ENCODE measurements around the gene FOXN3.
A peak's percentile ranks its signal among the peaks of the same experiment; 100 is the strongest.

The FOXN3 gene

GRCh38 chr14:89276424-89276975, 140.5 kb downstream of the FOXN3 start:
- peak overlapping the region; percentile 100 for H3K27ac Mint-ChIP-seq
- peaks cover 95% of the 10 kb centered on the region for H3K4me1 Mint-ChIP-seq (ENCODE audit: low read depth)
- peaks cover 79% of the 10 kb centered on the region for H3K36me3 Mint-ChIP-seq (ENCODE audit: low read depth)
- H3K4me3 Mint-ChIP-seq = peak overlapping the region; percentile 78
- no peaks in the 10 kb centered on the region for H3K9me3 Mint-ChIP-seq
- H3K27me3 Mint-ChIP-seq = no peaks in the 10 kb centered on the region

GRCh38 chr14:89270439-89271227, 146.4 kb downstream of the FOXN3 start:
- Mint-ChIP-seq H3K27ac (peak overlapping the region; percentile 2), H3K27me3 (no peaks in the 10 kb centered on the region), H3K4me1 (ENCODE audit: low read depth) (peaks cover 87% of the 10 kb centered on the region), H3K4me3 (no peak overlapping the region), H3K9me3 (no peaks in the 10 kb centered on the region), H3K36me3 (ENCODE audit: low read depth) (peaks cover 50% of the 10 kb centered on the region)

GRCh38 chr14:89269404-89269803, 147.6 kb downstream of the FOXN3 start:
- no peak overlapping the region for H3K27ac Mint-ChIP-seq
- peaks cover 46% of the 10 kb centered on the region for H3K36me3 Mint-ChIP-seq (ENCODE audit: low read depth)
- H3K27me3 Mint-ChIP-seq = no peaks in the 10 kb centered on the region

GRCh38 chr14:89268514-89268913, 148.5 kb downstream of the FOXN3 start:
- Mint-ChIP-seq H3K36me3 (ENCODE audit: low read depth) (peaks cover 45% of the 10 kb centered on the region), H3K27me3 (no peaks in the 10 kb centered on the region), H3K27ac (no peak overlapping the region), H3K9me3 (peaks cover 5% of the 10 kb centered on the region), H3K4me1 (ENCODE audit: low read depth) (peaks cover 86% of the 10 kb centered on the region), H3K4me3 (no peak overlapping the region)

More at GRCh38 chr14:89269404-89269803, 147.6 kb downstream of the FOXN3 start:
- Mint-ChIP-seq H3K4me3 (no peak overlapping the region), H3K4me1 (ENCODE audit: low read depth) (peaks cover 87% of the 10 kb centered on the region), H3K9me3 (no peaks in the 10 kb centered on the region)

GRCh38 chr14:89267656-89268055, 149.4 kb downstream of the FOXN3 start:
- H3K27me3 Mint-ChIP-seq = no peaks in the 10 kb centered on the region
- H3K4me1 Mint-ChIP-seq (ENCODE audit: low read depth) = peaks cover 87% of the 10 kb centered on the region
- H3K4me3 Mint-ChIP-seq = no peak overlapping the region
- peaks cover 5% of the 10 kb centered on the region for H3K9me3 Mint-ChIP-seq
- H3K36me3 Mint-ChIP-seq (ENCODE audit: low read depth) = peaks cover 43% of the 10 kb centered on the region
- H3K27ac Mint-ChIP-seq = no peak overlapping the region

GRCh38 chr14:89267163-89267562, 149.9 kb downstream of the FOXN3 start:
- Mint-ChIP-seq H3K4me3 (no peak overlapping the region), H3K9me3 (peaks cover 5% of the 10 kb centered on the region), H3K36me3 (ENCODE audit: low read depth) (peaks cover 43% of the 10 kb centered on the region), H3K27ac (peak overlapping the region; percentile 17), H3K4me1 (ENCODE audit: low read depth) (peaks cover 90% of the 10 kb centered on the region), H3K27me3 (no peaks in the 10 kb centered on the region)

GRCh38 chr14:89266754-89267153, 150.3 kb downstream of the FOXN3 start:
- Mint-ChIP-seq H3K27me3 (no peaks in the 10 kb centered on the region), H3K4me3 (no peak overlapping the region), H3K27ac (peak overlapping the region; percentile 17), H3K9me3 (peaks cover 5% of the 10 kb centered on the region), H3K36me3 (ENCODE audit: low read depth) (peaks cover 43% of the 10 kb centered on the region), H3K4me1 (ENCODE audit: low read depth) (peaks cover 88% of the 10 kb centered on the region)

- H3K27ac Mint-ChIP-seq = no peak overlapping the region
- peaks cover 80% of the 10 kb centered on the region for H3K4me1 Mint-ChIP-seq (ENCODE audit: low read depth)
Measured at GRCh38 chr14:89265234-89265633, 151.8 kb downstream of the FOXN3 start.

GRCh38 chr14:89264196-89264800, 152.7 kb downstream of the FOXN3 start:
- Mint-ChIP-seq H3K9me3 (peaks cover 5% of the 10 kb centered on the region), H3K4me1 (ENCODE audit: low read depth) (peaks cover 76% of the 10 kb centered on the region), H3K27ac (peak overlapping the region; percentile 88), H3K27me3 (no peaks in the 10 kb centered on the region), H3K36me3 (ENCODE audit: low read depth) (peaks cover 39% of the 10 kb centered on the region), H3K4me3 (peak overlapping the region; percentile 61)

More at GRCh38 chr14:89265234-89265633, 151.8 kb downstream of the FOXN3 start:
- H3K4me3 Mint-ChIP-seq = no peak overlapping the region
- H3K9me3 Mint-ChIP-seq = peaks cover 5% of the 10 kb centered on the region
- H3K27me3 Mint-ChIP-seq = no peaks in the 10 kb centered on the region
- peaks cover 41% of the 10 kb centered on the region for H3K36me3 Mint-ChIP-seq (ENCODE audit: low read depth)

- Mint-ChIP-seq H3K4me3 (no peak overlapping the region), H3K27me3 (no peaks in the 10 kb centered on the region), H3K4me1 (ENCODE audit: low read depth) (peaks cover 63% of the 10 kb centered on the region), H3K36me3 (ENCODE audit: low read depth) (peaks cover 57% of the 10 kb centered on the region), H3K9me3 (peaks cover 5% of the 10 kb centered on the region), H3K27ac (peak overlapping the region; percentile 82)
Measured at GRCh38 chr14:89262041-89262440, 155.0 kb downstream of the FOXN3 start.

GRCh38 chr14:89260898-89261297, 156.1 kb downstream of the FOXN3 start:
- Mint-ChIP-seq H3K27me3 (no peaks in the 10 kb centered on the region), H3K27ac (peak overlapping the region; percentile 40), H3K9me3 (peaks cover 5% of the 10 kb centered on the region), H3K4me1 (ENCODE audit: low read depth) (peaks cover 56% of the 10 kb centered on the region), H3K4me3 (no peak overlapping the region), H3K36me3 (ENCODE audit: low read depth) (peaks cover 58% of the 10 kb centered on the region)

- Mint-ChIP-seq H3K4me1 (ENCODE audit: low read depth) (peaks cover 50% of the 10 kb centered on the region), H3K4me3 (no peak overlapping the region), H3K27me3 (no peaks in the 10 kb centered on the region), H3K36me3 (ENCODE audit: low read depth) (peaks cover 53% of the 10 kb centered on the region), H3K27ac (no peak overlapping the region), H3K9me3 (peaks cover 5% of the 10 kb centered on the region)
Measured at GRCh38 chr14:89259951-89260609, 157.0 kb downstream of the FOXN3 start.

GRCh38 chr14:89258728-89259273, 158.2 kb downstream of the FOXN3 start:
- peaks cover 37% of the 10 kb centered on the region for H3K4me1 Mint-ChIP-seq (ENCODE audit: low read depth)
- no peaks in the 10 kb centered on the region for H3K9me3 Mint-ChIP-seq
- H3K4me3 Mint-ChIP-seq = no peak overlapping the region
- H3K27ac Mint-ChIP-seq = peak overlapping the region; percentile 85
- H3K27me3 Mint-ChIP-seq = no peaks in the 10 kb centered on the region
- peaks cover 49% of the 10 kb centered on the region for H3K36me3 Mint-ChIP-seq (ENCODE audit: low read depth)

- Mint-ChIP-seq H3K27ac (no peak overlapping the region), H3K4me1 (ENCODE audit: low read depth) (peaks cover 27% of the 10 kb centered on the region), H3K36me3 (ENCODE audit: low read depth) (peaks cover 53% of the 10 kb centered on the region), H3K27me3 (no peaks in the 10 kb centered on the region), H3K4me3 (no peak overlapping the region), H3K9me3 (no peaks in the 10 kb centered on the region)
Measured at GRCh38 chr14:89256951-89257350, 160.1 kb downstream of the FOXN3 start.
